ENCODE data around the gene SMARCB1.

SMARCB1 gene

DNA sequence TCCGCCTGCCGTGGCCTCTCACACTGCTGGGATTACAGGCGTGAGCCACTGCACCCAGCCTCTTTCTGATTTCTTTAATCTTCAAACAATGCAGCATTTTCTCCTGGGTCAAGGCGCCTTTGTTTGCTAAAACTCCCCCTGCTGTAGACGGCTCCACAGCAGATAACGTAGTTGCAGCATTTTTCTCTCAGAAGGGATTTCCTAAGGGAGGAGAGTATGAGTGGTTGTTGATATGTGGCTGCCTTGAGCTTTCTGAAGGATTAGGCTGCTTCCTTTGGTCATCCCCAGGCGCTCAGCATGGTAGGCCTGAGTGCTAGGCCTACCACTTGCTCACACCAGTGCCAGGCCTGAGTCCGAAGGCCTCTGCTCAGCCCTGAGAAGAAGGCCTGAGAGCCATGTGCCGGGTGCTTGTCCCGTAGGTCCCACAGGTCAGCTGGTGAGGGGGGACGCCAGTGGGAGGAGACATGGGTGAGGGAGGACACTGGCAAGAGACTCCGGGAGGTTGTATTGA, 18.1 kb downstream of the SMARCB1 start:
- no peak for DNase-seq

DNA sequence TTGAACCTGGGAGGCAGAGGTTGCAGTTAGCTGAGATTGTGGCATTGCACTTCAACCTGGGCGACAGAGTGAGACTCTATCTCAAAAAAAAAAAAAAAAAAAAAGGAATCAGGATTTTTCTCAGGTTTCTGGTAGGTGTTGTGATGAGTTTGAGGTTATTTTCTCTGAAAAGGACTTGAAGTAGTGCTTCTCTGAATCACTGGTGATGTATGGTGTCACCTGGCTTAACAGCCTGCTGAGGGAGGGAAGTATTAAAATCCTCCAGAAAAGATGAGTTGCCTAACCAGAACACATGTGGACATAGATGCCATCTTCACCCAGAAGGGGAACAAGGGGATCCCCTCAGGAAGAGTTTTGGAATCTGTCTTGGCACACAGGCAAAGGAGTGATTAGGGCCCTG, 20.1 kb downstream of the SMARCB1 start:
- no peak for DNase-seq

DNA sequence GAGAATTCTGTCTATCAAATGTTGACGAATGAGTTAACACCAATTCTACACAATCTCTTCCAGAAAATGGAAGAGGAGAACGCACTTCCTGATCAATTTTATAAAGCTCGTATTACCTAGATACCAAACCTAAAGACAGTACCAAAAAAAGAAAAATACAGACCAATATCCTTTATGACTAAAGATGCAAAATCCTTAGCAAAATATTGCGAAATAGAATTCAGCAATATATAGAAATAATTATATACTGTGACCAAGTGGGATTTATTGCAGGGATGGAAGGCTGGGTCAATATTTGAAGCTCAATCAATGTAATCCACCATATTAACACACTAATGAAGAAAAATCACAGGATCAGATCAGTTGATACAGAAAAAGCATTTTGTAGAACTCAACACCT, 25.6 kb downstream of the SMARCB1 start:
- DNase-seq = no peak

DNA sequence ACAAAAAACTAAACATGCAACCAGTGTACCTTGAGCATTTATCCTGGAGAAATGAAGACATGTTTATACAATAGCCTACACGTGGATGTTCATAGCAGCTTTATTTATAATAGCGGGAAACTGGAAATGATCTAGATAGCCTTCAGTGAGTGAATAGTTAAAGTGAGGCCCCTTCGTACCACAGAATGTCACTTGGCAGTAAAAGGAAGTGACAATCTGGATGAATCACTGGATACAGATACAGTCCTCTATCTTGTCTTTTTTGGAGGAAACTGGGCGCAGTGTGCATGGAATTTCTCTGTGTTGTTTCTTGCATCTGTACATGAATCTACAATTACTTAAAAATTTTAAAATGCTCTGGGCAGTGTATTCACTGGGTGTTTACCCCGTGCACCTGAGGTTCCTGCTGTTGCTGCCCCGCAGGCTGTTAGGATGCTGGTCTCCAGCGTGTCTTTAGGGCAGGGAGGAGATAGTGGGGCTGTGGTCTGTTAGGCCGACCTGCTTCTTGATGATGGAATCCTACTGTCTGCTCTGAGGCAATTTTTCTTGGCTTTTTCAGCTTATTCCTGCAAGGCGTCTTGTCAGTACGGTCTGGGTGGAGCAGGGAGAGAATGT, 28.9 kb downstream of the SMARCB1 start:
- DNase-seq = no peak

DNA sequence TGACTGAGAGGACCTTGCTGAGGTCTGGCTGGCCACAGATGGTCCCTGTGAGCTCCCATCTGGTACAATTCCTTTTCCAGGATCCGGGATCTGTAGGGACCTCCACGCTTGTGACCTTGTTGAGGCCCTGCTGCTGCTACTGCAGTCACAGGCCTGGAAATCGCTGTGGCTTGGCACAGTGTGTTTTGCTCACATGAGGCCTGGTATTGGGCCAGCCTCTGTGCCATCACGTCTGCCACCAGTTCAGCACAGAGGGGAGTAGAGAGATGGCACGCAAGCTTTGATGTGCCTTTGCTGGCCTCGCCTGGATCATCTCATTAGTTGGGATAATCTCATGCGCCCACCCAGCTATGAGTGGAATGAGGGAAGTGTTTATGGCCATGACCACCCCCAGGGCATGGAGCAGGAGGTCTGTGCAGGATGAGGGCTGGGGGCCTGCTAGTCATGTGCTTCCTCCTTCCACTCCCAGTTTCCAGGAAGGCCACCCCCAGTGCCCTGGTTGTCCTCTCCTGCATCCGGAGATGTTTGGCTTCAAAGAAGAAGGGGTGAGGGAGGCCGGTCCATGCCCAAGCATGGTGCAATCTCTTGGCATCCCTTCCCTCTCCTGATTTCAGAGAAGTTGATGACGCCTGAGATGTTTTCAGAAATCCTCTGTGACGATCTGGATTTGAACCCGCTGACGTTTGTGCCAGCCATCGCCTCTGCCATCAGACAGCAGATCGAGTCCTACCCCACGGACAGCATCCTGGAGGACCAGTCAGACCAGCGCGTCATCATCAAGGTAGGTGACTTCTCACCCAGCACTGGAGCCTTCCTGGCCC, 29.6 kb downstream of the SMARCB1 start:
- DNase-seq = no peak

DNA sequence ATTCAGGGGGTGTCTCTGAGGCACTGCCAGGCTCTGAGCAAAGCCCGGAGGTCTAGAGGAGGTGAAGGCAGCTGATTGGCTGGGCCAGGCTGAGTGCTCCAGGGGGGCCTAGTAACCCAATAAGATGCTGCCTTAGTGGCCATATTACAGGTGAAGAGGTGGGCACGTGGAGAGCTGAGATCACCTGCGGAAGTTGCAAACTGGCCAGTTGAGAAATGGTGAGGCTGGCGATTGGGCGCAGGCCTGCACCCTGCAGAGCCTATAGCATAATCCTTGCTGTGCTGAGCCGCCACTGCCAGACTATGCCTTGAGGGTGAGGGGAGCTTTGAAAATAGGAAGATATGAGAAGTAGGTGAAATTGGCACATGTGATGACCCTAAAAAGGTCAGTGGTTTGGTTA, 30.4 kb downstream of the SMARCB1 start:
- no peak for DNase-seq

DNA sequence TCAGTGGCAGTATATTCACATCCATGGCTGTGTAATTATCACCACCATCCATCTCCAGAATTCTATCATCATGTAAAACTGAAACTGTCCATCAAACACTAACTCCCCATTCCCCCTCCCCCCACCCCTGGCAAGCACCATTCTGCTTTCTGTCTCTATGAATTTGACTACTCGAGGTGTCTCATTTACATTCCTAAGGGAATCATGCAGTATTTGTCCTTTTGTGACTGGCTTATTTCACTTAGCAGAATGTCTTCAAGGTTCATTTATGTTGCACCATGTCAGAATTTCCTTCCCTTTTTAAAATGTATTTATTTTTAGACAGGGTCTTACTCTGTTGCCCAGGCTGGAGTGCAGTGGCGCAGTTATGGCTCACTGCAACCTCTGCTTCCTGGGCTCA, 31.8 kb downstream of the SMARCB1 start:
- DNase-seq = no peak

DNA sequence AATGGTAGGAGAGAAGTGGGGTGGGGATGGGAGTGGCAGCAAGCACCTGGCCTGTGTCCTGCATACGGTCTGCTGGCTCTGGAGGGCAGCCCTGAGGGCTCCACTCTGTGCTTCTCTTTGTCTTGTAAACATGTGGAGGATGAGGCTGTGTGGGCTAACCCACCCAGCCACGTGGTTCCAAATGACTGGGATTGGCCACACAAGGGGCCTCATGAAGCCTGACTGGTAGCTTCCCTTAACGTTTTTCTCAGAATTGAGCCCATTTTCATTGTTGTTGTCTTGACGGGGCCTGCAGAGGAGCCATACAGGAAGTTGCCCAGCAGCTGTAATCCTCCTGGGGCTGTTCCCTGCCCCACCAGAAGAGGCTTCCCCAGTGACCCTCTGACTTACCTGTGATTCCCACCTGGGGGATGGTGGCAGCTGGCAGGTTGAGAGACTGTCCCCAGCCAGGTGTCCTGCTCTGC, 34.0 kb downstream of the SMARCB1 start:
- DNase-seq = no peak

DNA sequence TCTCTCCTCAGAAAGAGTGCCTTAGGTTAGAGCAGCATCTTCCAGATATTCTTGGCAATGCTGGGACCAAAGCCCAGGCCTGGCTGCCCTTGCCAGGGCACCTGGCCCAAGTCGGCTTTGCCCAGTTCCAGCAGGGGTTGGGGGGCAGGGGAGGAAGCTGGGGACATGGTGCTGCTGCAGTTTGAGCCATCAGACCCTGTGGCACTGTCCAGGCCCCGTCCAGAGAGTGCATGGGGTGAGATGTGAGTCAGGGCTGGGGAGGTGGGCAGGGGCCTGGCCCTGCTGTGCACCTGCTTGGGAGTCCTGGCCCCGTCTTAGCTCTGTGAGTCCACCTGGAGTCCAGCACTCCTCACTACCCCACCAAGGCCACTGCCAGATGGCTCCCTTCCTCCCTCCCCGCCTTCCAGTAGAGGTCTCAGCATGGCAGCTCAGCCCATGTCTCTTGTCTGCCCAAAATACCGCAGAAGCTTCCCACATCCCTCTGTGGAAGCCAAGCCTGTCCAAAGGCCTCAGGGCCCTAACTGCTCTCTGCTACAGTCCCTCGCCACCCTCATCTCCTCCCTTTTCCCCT, 35.4 kb downstream of the SMARCB1 start:
- DNase-seq = no peak

DNA sequence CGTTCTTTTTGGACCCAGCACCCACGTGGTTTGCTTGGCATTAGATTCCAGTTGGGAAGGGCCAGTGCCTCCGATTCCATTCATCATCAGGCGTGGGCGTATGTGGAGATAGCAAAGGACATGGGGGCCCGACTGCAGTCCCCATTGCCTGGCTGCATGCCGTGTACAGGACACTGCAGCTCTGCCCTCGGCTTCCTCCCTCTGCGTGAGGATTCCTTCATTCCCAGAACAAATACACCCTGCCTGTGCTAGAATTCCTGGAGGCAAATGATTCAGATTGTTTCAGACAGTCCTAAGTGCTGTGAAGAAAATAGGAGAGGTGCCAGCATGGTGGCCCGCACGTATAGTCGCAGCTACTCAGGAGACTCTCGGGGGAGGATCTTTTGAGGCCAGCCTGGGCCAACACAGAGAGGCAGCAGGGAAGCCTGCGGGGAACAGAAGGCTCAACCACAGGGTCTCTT, 36.6 kb downstream of the SMARCB1 start:
- no peak for DNase-seq

DNA sequence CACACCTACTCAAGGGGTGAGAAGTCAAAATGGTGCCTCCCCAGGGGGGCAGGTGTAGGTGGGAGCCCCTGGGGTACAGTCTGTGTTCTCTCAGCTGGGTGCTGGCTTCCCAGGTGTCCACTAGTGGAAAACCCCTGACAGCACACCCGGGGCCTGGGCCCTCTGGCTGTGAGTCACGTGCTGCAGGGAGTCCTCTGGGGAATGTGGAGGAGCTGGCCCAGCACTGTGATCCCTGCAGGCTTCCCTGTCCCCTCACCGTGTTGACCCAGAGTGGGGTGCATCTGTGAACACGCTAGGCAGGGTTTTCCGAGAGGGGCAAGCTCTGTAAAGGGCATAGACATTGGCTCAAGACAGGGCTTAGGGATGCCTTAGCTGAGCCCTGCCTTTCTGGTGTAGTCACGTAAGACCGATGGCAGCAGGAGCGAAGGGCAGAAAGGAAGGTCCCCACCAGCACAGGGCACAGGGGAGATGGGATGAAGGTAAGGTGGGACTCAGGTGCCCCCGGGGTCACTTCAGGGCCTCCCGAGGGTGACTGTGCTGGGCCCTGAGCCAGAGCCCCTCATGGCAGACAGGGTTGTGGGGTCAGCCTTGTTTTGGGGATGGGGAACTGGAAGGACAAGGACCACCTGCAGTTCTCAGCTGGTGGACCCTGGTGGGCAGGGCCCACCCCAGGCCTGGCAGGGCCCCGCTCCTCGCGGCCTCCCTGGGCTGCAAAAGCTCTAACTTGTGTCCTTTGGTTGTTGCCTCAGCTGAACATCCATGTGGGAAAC, 37.9 kb downstream of the SMARCB1 start:
- no peak for DNase-seq

DNA sequence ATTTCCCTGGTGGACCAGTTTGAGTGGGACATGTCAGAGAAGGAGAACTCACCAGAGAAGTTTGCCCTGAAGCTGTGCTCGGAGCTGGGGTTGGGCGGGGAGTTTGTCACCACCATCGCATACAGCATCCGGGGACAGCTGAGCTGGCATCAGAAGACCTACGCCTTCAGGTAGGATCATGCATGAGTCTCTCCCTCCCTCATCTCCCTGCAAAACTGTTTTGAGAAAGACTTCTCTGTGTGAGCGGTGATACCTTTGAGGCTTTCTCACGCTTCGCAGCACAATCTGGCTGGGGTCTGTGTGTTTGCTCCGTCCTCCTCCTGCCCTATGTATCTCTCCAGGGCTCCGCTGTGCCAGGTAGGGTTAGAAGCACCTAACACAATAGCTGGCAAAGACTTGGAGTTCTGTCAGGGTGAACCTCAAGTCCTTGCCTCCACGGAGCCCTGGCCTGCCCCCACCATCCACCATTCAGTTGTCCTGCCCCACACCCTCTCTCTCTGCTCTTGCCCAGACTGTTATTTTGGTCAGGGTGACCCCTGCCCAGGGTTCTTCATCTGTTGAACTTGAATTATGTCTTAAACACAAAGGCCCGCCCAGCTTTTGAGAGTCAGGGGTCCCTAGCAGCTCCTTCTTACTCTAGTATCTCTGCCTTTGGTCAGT, 38.6 kb downstream of the SMARCB1 start:
- DNase-seq = no peak

DNA sequence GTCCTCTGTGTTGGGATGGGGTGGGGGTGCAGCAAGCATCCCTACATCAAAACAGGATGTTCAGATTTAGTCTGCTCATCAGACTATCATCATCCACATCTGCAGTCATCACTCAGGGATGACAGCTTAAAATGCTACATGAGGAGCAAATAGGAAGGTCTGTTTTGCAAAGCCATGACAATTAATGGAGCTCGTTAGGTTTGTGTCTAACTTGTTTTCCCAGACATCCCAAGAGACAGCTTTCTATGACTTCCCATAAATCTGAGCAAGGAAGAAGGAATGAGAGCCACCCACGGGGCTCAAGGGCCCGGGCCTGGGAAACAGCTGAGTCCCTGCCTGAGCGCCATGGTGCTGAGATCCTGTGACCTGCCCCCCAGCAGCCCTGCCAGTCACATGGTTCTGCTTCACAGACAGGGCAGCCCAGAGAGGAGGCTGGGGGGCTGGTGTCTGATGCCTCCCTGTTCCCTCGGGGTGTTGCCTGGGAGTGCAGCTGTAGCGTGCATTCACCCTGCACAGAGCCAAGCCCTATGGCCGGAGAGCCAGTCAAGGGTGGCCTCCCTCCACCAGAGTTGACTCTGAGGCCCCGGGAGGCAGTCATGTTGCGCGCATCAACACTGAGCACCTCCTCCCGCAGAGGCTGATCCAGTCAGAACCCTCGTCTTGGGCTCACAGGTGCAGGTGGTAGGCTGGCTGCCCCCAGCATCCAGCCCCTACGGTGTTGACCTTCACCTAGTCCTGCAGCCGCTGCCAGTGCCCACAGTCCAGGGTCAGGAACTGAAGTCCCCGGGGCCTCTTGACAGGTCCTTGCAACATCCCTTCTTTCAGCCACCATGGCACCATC, 40.0 kb downstream of the SMARCB1 start:
- no peak for DNase-seq

DNA sequence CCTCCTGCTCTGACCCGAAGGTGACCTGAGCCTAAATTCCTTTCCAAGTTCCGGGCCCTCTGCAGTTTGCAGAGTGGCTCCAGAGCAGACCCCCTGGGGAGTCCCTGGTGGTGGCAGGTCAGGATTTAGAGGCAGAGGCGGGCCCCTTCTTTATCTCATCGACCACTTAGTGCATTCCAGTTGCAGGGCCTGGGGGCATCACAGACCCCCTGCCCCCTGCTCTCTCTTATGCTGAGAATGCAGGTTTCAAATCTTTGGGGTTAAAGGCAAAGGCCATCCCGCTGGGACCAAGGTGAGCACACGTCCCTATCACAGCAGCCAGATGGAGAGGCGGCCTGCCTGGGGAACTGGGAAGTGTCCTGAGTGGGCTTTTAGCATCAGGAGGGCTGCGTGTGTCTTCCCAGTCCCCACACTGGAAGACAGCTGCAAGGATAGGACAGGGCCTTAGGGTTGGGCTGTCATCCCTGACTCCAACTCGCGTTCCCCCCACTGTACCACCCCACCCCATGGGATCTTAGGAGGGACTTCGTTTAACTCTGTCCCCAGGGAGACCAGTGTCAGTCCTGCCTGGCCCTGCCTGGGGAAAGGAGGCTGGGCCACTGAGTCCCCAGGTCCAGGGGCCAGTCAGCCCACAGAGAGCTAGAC, 40.7 kb downstream of the SMARCB1 start:
- DNase-seq = no peak

DNA sequence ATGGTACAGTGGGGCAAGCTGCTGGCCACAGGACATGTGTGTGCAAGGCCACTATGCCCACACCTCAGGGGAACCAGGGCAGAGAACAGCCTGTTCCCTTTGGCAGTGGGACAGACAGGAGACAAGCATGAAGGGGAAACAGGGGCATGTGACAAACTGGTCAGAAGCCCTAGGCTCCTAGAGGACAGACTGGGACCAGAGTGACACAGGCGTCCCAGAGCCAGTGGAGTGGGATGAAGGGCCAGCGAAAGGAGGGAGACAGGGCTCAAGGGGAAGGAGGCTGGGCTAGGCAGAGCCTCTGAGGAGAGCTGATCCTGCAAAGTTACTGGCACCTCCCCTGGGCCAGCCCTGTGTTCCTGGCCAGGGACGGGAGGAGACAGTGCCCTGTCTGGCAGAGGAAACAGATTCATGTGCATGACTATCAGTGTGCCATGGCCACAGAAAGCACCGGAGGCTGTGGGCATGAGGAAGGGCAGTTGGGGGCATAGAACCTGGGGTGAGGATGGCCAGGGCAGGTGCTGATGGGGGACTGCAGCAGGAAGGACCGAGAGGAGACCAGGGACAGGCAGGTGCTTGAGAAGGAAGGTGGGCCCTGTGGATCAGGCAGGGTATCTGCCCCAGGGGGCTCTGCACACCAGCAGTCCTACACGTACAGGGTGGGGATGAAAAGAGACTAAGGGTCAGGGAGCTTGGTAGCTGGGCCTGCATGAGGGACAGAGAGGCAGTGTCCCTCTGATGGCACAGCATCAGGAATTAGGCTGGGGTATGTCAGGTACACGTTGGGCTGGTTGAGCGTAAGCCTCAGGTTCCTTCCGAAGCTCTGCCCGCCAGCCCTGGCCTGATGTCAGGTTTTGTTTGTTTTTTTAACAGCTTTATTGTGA, 42.3 kb downstream of the SMARCB1 start:
- no peak for DNase-seq

DNA sequence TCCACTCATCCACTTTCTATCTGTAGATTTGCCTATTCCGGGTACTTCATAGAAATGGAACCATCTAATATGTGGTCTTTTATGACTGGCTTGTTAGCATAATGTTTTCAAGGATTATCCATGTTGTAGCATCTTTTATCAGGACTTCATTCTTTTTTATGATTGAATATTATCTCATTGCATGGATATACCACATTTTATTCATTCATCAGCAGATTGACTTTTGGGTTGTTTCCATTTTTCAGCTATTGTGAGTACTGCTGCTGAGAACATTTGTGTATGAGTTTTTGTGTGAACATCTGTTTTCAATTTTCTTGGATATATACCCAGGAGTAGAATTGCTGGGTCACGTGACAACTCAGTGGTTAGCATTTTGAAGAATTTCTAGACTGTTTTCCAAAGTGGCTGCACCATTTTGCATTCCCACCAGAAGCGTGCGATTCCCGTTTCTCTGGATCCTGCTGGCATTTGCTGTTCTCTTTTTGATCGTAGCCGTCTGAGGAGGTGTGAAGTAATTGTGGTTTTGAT, 43.1 kb downstream of the SMARCB1 start:
- no peak for DNase-seq

DNA sequence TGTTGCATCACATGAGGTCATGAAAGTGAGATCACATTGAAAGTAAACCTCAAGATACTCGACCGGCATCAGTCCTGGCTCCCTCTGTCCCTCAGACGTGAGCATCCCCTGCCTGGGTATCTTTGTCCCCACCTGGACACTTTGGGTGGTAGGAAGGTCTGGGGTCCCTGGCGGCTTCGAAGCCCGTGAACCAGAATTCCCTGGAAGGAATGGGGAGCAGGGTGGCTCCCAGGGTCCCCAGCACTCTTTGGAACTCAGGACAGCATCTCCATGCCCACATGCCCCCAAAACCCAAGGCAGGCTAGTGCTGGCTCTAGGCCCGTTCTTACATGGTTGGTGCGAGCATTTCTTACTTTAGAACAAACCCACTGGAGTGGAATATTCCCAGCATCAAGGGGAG, 44.5 kb downstream of the SMARCB1 start:
- no peak for DNase-seq

DNA sequence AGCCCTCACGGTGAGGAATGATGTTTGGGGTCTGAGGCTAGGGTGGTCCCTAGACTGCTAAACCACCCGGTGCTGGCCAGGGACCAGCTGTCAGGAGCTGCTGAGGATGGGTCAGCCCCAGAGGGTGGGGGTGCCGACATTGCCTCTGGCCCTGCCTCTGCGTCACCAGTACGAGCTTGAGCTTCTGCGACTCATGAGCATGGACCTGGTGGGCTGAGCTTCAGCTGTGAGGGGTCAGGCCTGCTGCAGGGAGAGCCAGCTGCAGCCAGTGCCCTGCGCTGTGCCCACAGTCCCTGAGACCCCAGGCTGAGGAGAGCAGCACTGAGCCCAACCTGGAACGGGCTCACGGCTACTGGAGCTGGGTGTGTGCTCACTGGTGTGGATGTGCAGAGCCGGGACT, 45.0 kb downstream of the SMARCB1 start:
- no peak for DNase-seq

DNA sequence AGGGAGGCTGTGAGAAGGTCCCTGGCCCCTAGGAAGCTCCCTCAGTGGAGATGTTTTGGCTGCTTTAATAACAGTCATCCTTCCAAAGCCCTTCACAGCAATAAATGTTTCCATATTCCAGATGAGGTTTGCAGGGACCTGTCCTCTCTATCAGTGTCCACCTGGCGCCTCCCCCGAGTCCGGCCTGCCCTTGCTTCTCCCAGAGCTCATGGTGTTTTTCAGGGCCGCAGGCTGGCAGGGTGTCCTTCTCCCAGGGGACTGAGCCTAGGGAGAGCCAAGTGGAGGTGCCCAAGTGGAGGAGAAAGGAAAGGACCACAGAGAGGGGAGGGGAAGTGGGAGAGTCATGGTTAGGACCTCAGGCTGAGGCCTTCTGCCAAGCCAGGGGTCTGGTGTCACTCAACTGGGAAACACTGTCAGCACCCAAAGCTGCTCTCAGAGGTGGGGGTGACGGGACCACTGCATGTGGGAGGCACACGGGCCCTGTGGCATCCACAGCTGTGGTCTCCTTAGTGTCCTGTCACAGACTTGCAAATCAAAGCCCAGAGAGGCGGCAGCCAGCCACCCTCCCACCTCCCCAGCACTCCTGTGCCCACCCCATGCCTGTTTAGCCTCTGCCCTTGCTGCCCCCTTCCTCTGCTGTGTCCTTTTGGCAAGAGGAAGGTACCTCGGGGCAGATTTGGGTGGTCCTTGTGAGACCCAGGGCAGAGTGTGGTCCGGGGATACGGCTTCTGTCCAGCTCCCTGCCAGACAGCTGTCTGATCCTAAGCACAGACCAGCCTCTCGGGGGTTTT, 45.7 kb downstream of the SMARCB1 start:
- DNase-seq = no peak
